ENCODE results near the gene ATP10B. TPM values are rescaled to one million over a fixed set of nuclear protein-coding genes. Genes with fewer than 3 reads are reported as not detected.

ATP10B gene
- total and polyA plus RNA-seq, 12 donors, result 0.01 to 0.15 (median 0.04) TPM; not detected in 9

DNA sequence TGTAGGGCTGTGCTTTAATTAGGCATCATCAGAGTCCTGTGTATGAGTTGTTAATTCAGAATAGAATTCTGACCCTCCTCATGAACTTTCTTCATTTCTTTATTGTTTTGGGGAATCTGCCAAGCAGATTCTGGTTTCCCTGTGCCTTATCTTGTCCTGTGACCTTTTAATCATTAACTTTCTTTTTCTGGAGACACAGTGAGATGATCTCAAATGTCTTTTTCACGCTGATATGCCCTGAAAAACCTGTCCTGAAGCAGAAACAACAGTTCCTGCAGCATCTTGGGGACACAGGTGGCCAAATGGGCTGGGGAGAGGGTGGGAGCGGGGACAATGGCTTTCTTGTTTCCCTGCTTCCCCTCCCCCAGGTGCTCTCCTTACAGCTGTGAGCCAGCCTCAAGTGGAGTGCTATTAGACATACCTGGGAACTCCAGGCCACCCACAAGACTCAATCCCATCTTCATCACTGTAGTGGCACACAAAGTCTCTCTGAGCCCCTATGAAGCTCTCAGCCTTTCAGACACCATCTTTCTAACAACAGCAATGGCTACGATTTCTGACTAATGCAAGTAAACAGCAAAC, 213.8 kb downstream of the ATP10B start:
- intact Hi-C loops (cut with DNase I), result no loop called here
- Histone ChIP-seq H3K9me3 (no peaks in the 10 kb centered on the region), H3K4me1 (no peaks in the 10 kb centered on the region), H3K27me3 (peaks cover 0 to 6% (median 0%) of the 10 kb centered on the region in 7 donors), H3K36me3 (no peaks in the 10 kb centered on the region), H3K27ac (no peak overlapping the region), H3K4me3 (no peak overlapping the region)
- no peak for ATAC-seq
- no peak for DNase-seq
- 63 to 70% methylated on average over 3 of the region's 3 CpGs for WGBS, 2 donors
- TF ChIP-seq, protein P1, sequence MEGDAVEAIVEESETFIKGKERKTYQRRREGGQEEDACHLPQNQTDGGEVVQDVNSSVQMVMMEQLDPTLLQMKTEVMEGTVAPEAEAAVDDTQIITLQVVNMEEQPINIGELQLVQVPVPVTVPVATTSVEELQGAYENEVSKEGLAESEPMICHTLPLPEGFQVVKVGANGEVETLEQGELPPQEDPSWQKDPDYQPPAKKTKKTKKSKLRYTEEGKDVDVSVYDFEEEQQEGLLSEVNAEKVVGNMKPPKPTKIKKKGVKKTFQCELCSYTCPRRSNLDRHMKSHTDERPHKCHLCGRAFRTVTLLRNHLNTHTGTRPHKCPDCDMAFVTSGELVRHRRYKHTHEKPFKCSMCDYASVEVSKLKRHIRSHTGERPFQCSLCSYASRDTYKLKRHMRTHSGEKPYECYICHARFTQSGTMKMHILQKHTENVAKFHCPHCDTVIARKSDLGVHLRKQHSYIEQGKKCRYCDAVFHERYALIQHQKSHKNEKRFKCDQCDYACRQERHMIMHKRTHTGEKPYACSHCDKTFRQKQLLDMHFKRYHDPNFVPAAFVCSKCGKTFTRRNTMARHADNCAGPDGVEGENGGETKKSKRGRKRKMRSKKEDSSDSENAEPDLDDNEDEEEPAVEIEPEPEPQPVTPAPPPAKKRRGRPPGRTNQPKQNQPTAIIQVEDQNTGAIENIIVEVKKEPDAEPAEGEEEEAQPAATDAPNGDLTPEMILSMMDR (IDR thresholded peaks at IDR 0.05), result no peak

DNA sequence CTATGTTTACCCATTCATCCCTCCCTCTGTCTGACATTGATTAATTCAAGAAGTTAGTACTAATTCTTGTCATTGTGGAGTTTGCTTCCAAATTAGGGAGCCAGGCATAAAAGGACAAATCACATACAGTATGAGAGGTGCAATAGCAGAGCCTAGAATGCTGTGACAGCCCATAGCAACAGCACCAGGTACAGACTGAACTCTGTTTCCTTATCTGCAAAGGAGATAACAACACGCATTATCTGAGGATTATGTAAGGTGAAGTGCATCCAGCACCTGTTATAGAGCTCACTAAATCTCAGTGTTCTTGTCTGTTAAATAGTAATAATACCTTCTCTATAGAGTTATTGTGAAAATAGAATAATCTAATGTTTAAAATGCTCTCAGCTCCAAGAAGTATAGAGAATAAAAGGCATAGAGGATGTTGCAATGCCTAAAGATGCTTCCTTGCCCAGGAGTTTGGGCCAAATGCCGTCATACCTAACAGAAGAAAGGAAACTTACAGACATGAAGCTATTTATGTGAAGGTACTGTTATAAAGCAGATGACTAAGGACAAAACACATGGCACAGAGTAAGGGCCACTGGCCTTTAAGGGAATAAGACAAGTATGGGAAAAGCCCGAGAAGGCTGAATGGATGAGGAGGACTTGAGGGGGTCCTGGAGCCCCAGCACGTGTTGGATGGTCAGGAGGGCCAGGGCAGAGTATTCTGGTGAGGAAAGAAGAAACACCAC, 214.5 kb downstream of the ATP10B start:
- H3K4me3 ChIP-seq, result no peak overlapping the region
- H3K9me3 ChIP-seq, result no peaks in the 10 kb centered on the region
- peaks cover 0 to 6% (median 0%) of the 10 kb centered on the region in 7 donors for H3K27me3 ChIP-seq
- ATAC-seq (no peak), DNase-seq (no peak)
- TF ChIP-seq, protein P1 (IDR thresholded peaks at IDR 0.05), result no peak
- H3K4me1 ChIP-seq, result no peaks in the 10 kb centered on the region
- no peaks in the 10 kb centered on the region for H3K36me3 ChIP-seq
- no peak overlapping the region for H3K27ac ChIP-seq
- intact Hi-C loops (cut with DNase I), result no loop called here
- WGBS, 2 donors, result 73 to 74% methylated on average over 4 of the region's 4 CpGs

DNA sequence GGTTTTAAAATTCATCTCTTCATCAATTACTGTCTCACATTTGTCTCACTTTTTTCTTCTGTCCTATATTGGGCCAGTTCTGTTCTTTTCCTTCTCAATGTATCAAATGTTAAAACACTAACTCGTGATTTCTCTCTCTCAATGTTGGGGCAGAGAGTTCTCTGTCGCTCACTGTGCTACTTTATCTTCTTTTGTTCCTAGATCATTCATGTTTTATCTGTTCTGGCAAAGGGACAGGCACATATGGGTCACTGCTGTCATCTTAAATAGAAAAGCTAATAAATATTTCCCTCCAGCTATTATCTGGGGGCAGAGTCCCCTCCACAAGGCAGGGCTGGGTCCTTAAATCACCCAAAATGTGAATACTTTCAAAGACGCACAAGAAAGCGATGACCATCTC, 216.3 kb downstream of the ATP10B start:
- Histone ChIP-seq H3K4me3 (no peak overlapping the region), H3K9me3 (no peaks in the 10 kb centered on the region), H3K27me3 (peaks cover 0 to 6% (median 0%) of the 10 kb centered on the region in 7 donors), H3K36me3 (no peaks in the 10 kb centered on the region), H3K27ac (no peak overlapping the region), H3K4me1 (no peaks in the 10 kb centered on the region)
- intact Hi-C loops (cut with DNase I), result no loop called here
- no peak for DNase-seq
- ATAC-seq, result no peak
- 69 to 73% methylated on average over 4 of the region's 4 CpGs for WGBS, 2 donors
- TF ChIP-seq, protein P1 (IDR thresholded peaks at IDR 0.05), result no peak

DNA sequence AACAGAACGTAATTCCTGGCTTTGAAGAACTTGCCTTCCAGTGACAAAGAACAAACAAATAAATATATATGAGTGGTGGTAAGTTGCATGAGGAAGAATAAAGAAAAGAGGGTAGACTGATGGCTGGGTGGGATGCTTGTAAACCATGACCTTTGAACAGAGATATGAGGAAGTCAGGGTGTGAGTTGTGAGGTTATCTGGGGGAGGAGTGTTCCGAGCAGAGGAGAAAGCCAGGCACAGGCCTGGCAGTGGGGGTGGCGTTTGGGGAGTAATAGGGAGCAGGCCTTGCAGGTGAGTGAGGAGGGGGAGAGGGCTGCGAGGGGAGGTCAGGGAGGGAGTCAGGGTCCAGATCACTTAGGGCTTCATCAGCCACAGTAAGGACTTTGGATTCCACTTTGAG, 217.0 kb downstream of the ATP10B start:
- peaks cover 0 to 6% (median 0%) of the 10 kb centered on the region in 7 donors for H3K27me3 ChIP-seq
- no peaks in the 10 kb centered on the region for H3K4me1 ChIP-seq
- 57 to 58% methylated on average over 4 of the region's 4 CpGs for WGBS, 2 donors
- TF ChIP-seq, protein P1 (IDR thresholded peaks at IDR 0.05), result no peak
- H3K36me3 ChIP-seq, result no peaks in the 10 kb centered on the region
- no peak for ATAC-seq
- no peak overlapping the region for H3K27ac ChIP-seq
- no peaks in the 10 kb centered on the region for H3K9me3 ChIP-seq
- no peak overlapping the region for H3K4me3 ChIP-seq
- no peak for DNase-seq
- intact Hi-C loops (cut with DNase I), result no loop called here
